GM19452 (cell line): ENCODE data around the gene AGBL4.

Source experiments
- ATAC-seq: cut with Tn5 transposase; IDR thresholded peaks from one replicate; pipeline ENCODE4 v1.9.1; 2021; ENCODE audit not compliant: unreplicated experiment

AGBL4 gene

GRCh38 chr1:48948562-48948961, 1075.2 kb downstream of the AGBL4 start:
- ATAC-seq, result no peak

- ATAC-seq, result no peak
These were observed 1075.8 kb downstream of the AGBL4 start for GRCh38 chr1:48947761-48948537.

- ATAC-seq, result no peak
These were observed 1077.7 kb downstream of the AGBL4 start for GRCh38 chr1:48946070-48946469.

GRCh38 chr1:48944811-48945210, 1078.9 kb downstream of the AGBL4 start:
- no peak for ATAC-seq

- ATAC-seq, result no peak
These were observed 1079.9 kb downstream of the AGBL4 start for GRCh38 chr1:48943826-48944225.

GRCh38 chr1:48943393-48943792, 1080.4 kb downstream of the AGBL4 start:
- ATAC-seq, result no peak

GRCh38 chr1:48940962-48941732, 1082.6 kb downstream of the AGBL4 start:
- no peak for ATAC-seq

GRCh38 chr1:48940354-48940753, 1083.4 kb downstream of the AGBL4 start:
- no peak for ATAC-seq

GRCh38 chr1:48939828-48940227, 1083.9 kb downstream of the AGBL4 start:
- ATAC-seq, result no peak

- ATAC-seq, result no peak
These were observed 1084.7 kb downstream of the AGBL4 start for GRCh38 chr1:48939042-48939441.

GRCh38 chr1:48937732-48938131, 1086.0 kb downstream of the AGBL4 start:
- ATAC-seq, result no peak

- ATAC-seq, result no peak
These were observed 1087.3 kb downstream of the AGBL4 start for GRCh38 chr1:48936436-48936835.

GRCh38 chr1:48932366-48932765, 1091.4 kb downstream of the AGBL4 start:
- no peak for ATAC-seq

GRCh38 chr1:48931506-48932192, 1092.1 kb downstream of the AGBL4 start:
- ATAC-seq, result no peak

- no peak for ATAC-seq
These were observed 1093.7 kb downstream of the AGBL4 start for GRCh38 chr1:48930011-48930410.

- no peak for ATAC-seq
These were observed 1099.7 kb downstream of the AGBL4 start for GRCh38 chr1:48924099-48924498.

GRCh38 chr1:48923116-48923515, 1100.6 kb downstream of the AGBL4 start:
- ATAC-seq, result no peak

GRCh38 chr1:48920851-48921250, 1102.9 kb downstream of the AGBL4 start:
- ATAC-seq, result no peak

GRCh38 chr1:48917901-48918603, 1105.7 kb downstream of the AGBL4 start:
- ATAC-seq, result no peak

- no peak for ATAC-seq
These were observed 1106.7 kb downstream of the AGBL4 start for GRCh38 chr1:48917070-48917454.
